CD4-positive, alpha-beta T cell (primary cell): ENCODE results near the gene DNAH7. TPM values are rescaled to one million over a fixed set of nuclear protein-coding genes. Genes with fewer than 3 reads are reported as not detected.

Experiments used
- ATAC-seq: fragments of 200-7000 bp; cut with Tn5 transposase; one replicate; pipeline ENCODE4 v1.10.0; 2022; ENCODE audit warnings: mild to moderate bottlenecking; ENCODE audit not compliant: poor library complexity
- CTCF ChIA-PET: fragments of 350-600 bp; sonication (Branson Sonifier 250); formaldehyde crosslinking; loops from one replicate; lab custom pipeline; 2021; ENCODE audit warnings: antibody characterized with exemption, inconsistent platforms; lab: Charles Lee
- POLR2A ChIA-PET: fragments of 350-600 bp; sonication (Branson Sonifier 250); formaldehyde crosslinking; loops from one replicate; lab custom pipeline; 2021; ENCODE audit warnings: antibody characterized with exemption, inconsistent platforms; lab: Charles Lee
- DNase-seq, 14 experiments: peaks; one replicate each; pipeline ENCODE4 v3.0.0-alpha.2; 2013 to 2020; ENCODE audit warnings: mixed read lengths in 2 of 14
- H3K27ac ChIP-seq, 2 donors: one replicate each; pipeline versions ENCODE4 v1.5.1 to v1.7.0; 2013; ENCODE audit warnings: low read length in 2 of 2, low read depth in 1 of 2, mild to moderate bottlenecking in 1 of 2
- H3K27me3 ChIP-seq, 2 experiments: 1 replicate in 1 of 2; 2 replicates in 1 of 2; pipeline versions ENCODE4 v1.6.1 to v1.7.0; 2013; ENCODE audit warnings: low read length in 2 of 2, control low read depth in 1 of 2, mild to moderate bottlenecking in 1 of 2, moderate library complexity in 1 of 2; ENCODE audit not compliant: insufficient read depth in 2 of 2, control insufficient read depth in 1 of 2
- H3K36me3 ChIP-seq: one replicate; pipeline ENCODE4 v1.6.1; 2013; ENCODE audit warnings: low read length, control low read depth; ENCODE audit not compliant: insufficient read depth
- H3K4me1 ChIP-seq: one replicate; pipeline ENCODE4 v1.6.1; 2013; ENCODE audit warnings: low read length, control low read depth; ENCODE audit not compliant: insufficient read depth
- H3K4me3 ChIP-seq: one replicate; pipeline ENCODE4 v1.5.1; 2013; ENCODE audit warnings: mild to moderate bottlenecking, low read length, moderate library complexity
- H3K9me3 ChIP-seq, 2 experiments: 1 replicate in 1 of 2; 2 replicates in 1 of 2; pipeline versions ENCODE4 v1.6.1 to v1.7.0; 2013; ENCODE audit warnings: low read length in 2 of 2, mild to moderate bottlenecking in 2 of 2, control low read depth in 1 of 2, moderate library complexity in 1 of 2; ENCODE audit not compliant: control insufficient read depth in 1 of 2, insufficient read depth in 1 of 2
- H3K27ac Mint-ChIP-seq: one replicate; pipeline ENCODE4 v1.8.0; 2020; ENCODE audit warnings: mixed read lengths
- H3K27me3 Mint-ChIP-seq: one replicate; pipeline ENCODE4 v1.8.0; 2021; ENCODE audit warnings: mixed read lengths
- H3K36me3 Mint-ChIP-seq: one replicate; pipeline ENCODE4 v1.8.0; 2021; ENCODE audit warnings: low read depth, mixed read lengths
- H3K4me1 Mint-ChIP-seq: one replicate; pipeline ENCODE4 v1.8.0; 2021; ENCODE audit warnings: low read depth, mixed read lengths
- H3K4me3 Mint-ChIP-seq: one replicate; pipeline ENCODE4 v1.8.0; 2020; ENCODE audit warnings: mild to moderate bottlenecking, mixed read lengths
- H3K9me3 Mint-ChIP-seq: one replicate; pipeline ENCODE4 v1.8.0; 2020; ENCODE audit warnings: mixed read lengths
- intact Hi-C, 2 experiments: fragments of 100-400 bp; cut with DNase I in 1 of 2; cut with micrococcal nuclease in 1 of 2; formaldehyde crosslinking; loops; one replicate each; pipeline versions ENCODE4 v1.15.1 to v1.9.0; 2023 to 2025; cut with DNase I, micrococcal nuclease
- total RNA-seq, 174 experiments: library from RNA in 2 of 174; stranded (reverse) in 2 of 174; gene quantifications; one replicate each; pipeline ENCODE4 v1.2.3 and lab custom pipeline; 2021 to 2026
- TF ChIP-seq, protein P1 (sequence below): fragments of 200-600 bp; IDR thresholded peaks from one replicate; pipeline ENCODE4 v1.8.0; 2022; ENCODE audit warnings: antibody characterized with exemption, mild to moderate bottlenecking

DNAH7 gene
- total RNA-seq, 2 experiments from 2014 or later, result not detected

DNA sequence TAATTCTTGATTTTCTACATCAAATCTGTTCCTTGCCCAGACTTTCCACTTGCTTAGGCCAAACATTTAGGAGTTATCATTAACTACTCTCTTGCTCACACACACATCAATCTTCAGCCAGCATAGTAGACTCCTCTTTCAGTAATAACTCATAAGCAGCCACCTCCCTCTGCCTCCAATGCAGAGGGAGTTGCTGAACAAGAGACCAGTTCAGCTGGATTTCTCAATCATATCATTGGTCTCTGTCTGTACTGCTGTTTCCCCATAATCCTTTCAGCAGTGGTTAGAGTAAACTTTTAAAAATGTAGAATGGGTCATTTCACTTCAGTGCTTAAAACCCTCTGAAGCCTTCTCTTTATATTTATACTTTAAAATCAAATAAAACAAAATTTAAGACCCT is 298.7 kb downstream of the DNAH7 start:
- ChIA-PET CTCF (no interaction called here), POLR2A (no interaction called here)
- TF ChIP-seq, protein P1, sequence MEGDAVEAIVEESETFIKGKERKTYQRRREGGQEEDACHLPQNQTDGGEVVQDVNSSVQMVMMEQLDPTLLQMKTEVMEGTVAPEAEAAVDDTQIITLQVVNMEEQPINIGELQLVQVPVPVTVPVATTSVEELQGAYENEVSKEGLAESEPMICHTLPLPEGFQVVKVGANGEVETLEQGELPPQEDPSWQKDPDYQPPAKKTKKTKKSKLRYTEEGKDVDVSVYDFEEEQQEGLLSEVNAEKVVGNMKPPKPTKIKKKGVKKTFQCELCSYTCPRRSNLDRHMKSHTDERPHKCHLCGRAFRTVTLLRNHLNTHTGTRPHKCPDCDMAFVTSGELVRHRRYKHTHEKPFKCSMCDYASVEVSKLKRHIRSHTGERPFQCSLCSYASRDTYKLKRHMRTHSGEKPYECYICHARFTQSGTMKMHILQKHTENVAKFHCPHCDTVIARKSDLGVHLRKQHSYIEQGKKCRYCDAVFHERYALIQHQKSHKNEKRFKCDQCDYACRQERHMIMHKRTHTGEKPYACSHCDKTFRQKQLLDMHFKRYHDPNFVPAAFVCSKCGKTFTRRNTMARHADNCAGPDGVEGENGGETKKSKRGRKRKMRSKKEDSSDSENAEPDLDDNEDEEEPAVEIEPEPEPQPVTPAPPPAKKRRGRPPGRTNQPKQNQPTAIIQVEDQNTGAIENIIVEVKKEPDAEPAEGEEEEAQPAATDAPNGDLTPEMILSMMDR, result no peak

GRCh38 chr2:195768431-195768830 is 300.2 kb downstream of the DNAH7 start:
- DNase-seq, result no peak
- no peak overlapping the region for H3K4me3 Mint-ChIP-seq
- no peaks in the 10 kb centered on the region for H3K4me1 Mint-ChIP-seq
- peaks cover 5 to 19% of the 10 kb centered on the region in 2 experiments for H3K9me3 ChIP-seq
- no peaks in the 10 kb centered on the region for H3K27me3 ChIP-seq
- H3K9me3 Mint-ChIP-seq, result peaks cover 19% of the 10 kb centered on the region
- intact Hi-C loops, result no loop called here
- ChIA-PET CTCF (no interaction called here), POLR2A (no interaction called here)
- no peaks in the 10 kb centered on the region for H3K36me3 Mint-ChIP-seq
- H3K27me3 Mint-ChIP-seq, result no peaks in the 10 kb centered on the region
- H3K27ac ChIP-seq, result no peak overlapping the region
- ATAC-seq, result no peak
- TF ChIP-seq, protein P1, result no peak
- no peak overlapping the region for H3K4me3 ChIP-seq
- no peak overlapping the region for H3K27ac Mint-ChIP-seq
- H3K36me3 ChIP-seq, result no peaks in the 10 kb centered on the region
- no peaks in the 10 kb centered on the region for H3K4me1 ChIP-seq

More for the DNA sequence above, 298.7 kb downstream of the DNAH7 start:
- Mint-ChIP-seq H3K27me3 (no peaks in the 10 kb centered on the region), H3K27ac (no peak overlapping the region), H3K36me3 (no peaks in the 10 kb centered on the region), H3K9me3 (peaks cover 10% of the 10 kb centered on the region), H3K4me1 (no peaks in the 10 kb centered on the region), H3K4me3 (no peak overlapping the region)
- H3K27ac ChIP-seq, result no peak overlapping the region
- H3K27me3 ChIP-seq, result no peaks in the 10 kb centered on the region
- intact Hi-C loops, result no loop called here
- H3K9me3 ChIP-seq, result peaks cover 4 to 5% of the 10 kb centered on the region in 2 experiments
- ATAC-seq, result no peak
- no peaks in the 10 kb centered on the region for H3K4me1 ChIP-seq
- no peaks in the 10 kb centered on the region for H3K36me3 ChIP-seq
- no peak overlapping the region for H3K4me3 ChIP-seq
- DNase-seq, result no peak

DNA sequence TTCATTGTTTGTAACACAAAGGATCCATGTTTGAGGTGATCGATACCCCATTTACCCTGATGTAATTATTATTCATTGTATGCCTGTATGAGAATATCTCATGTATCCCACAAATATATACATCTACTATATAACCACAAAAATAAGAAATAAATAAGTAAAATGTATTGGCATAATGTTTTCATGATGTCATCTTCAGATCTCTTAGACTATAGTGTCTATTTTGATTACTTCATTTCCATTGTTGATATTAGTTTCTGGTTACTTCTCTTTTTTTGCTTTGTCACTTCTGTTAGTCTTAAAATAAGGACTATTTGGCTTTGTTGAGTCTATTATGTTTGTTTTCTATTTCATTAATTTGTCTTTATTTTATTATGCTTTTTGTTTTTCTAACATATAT is 301.9 kb downstream of the DNAH7 start:
- no peak overlapping the region for H3K4me3 Mint-ChIP-seq
- DNase-seq (no peak), ATAC-seq (no peak)
- H3K27me3 ChIP-seq, result no peaks in the 10 kb centered on the region
- CTCF ChIA-PET, result no interaction called here
- H3K9me3 ChIP-seq, result peaks cover 5 to 26% of the 10 kb centered on the region in 2 experiments
- no peaks in the 10 kb centered on the region for H3K36me3 ChIP-seq
- H3K9me3 Mint-ChIP-seq, result peaks cover 31% of the 10 kb centered on the region
- H3K27ac Mint-ChIP-seq, result no peak overlapping the region
- POLR2A ChIA-PET, result no interaction called here
- TF ChIP-seq, protein P1, result no peak
- no peaks in the 10 kb centered on the region for H3K4me1 ChIP-seq
- no peak overlapping the region for H3K4me3 ChIP-seq
- no peaks in the 10 kb centered on the region for H3K27me3 Mint-ChIP-seq
- H3K4me1 Mint-ChIP-seq, result no peaks in the 10 kb centered on the region
- intact Hi-C loops, result no loop called here
- H3K27ac ChIP-seq, result no peak overlapping the region
- H3K36me3 Mint-ChIP-seq, result no peaks in the 10 kb centered on the region
